Neural cell (in vitro differentiated cells): Measurements from ENCODE around the gene TJP1. TPM values are rescaled to one million over a fixed set of nuclear protein-coding genes. Genes with fewer than 3 reads are reported as not detected.

Experiments used
- H2AFZ ChIP-seq: fragments of 200-600, 300-800 bp; sonication (generic), shearing (Covaris generic); 2 replicates; pipeline ENCODE4 v1.6.0; 2014; ENCODE audit warnings: low read depth, mild to moderate bottlenecking, antibody characterized with exemption, low read length, moderate library complexity
- H3F3A ChIP-seq: fragments of 200-600 bp; shearing (Covaris generic); 2 replicates; pipeline ENCODE4 v1.6.1; 2016; ENCODE audit warnings: mild to moderate bottlenecking, moderate library complexity, mixed read lengths, antibody characterized with exemption, low read length; ENCODE audit not compliant: insufficient read depth, poor library complexity, severe bottlenecking
- H3K27ac ChIP-seq: fragments of 200-600, 300-800 bp; sonication (generic), shearing (Covaris generic); 2 replicates; pipeline ENCODE4 v1.5.1; 2014; ENCODE audit warnings: mild to moderate bottlenecking, low read length, moderate library complexity
- H3K27me3 ChIP-seq: fragments of 300-800, 200-600 bp; sonication (generic), shearing (Covaris generic); 2 replicates; pipeline ENCODE4 v1.6.0; 2014; ENCODE audit warnings: mild to moderate bottlenecking, low read depth, low read length, moderate library complexity; ENCODE audit not compliant: insufficient read depth
- H3K36me3 ChIP-seq: fragments of 300-800, 200-600 bp; sonication (generic), shearing (Covaris generic); 2 replicates; pipeline ENCODE4 v1.5.1; 2014; ENCODE audit warnings: mild to moderate bottlenecking, antibody characterized with exemption, low read length, moderate library complexity; ENCODE audit not compliant: insufficient read depth
- H3K4me2 ChIP-seq: fragments of 300-800, 200-600 bp; sonication (generic), shearing (Covaris generic); 2 replicates; pipeline ENCODE4 v1.6.0; 2014; ENCODE audit warnings: mild to moderate bottlenecking, low read length
- H3K4me3 ChIP-seq: fragments of 300-800, 200-600 bp; sonication (generic), shearing (Covaris generic); 2 replicates; pipeline ENCODE4 v1.5.1; 2014; ENCODE audit warnings: mild to moderate bottlenecking, low read length, moderate library complexity
- H3K79me2 ChIP-seq: fragments of 200-600 bp; shearing (Covaris generic); replicated peaks from 2 replicates; pipeline ENCODE4 v1.6.0; 2014; ENCODE audit warnings: mild to moderate bottlenecking, low read length, moderate library complexity; ENCODE audit not compliant: insufficient read depth
- H3K9ac ChIP-seq: fragments of 300-800, 200-600 bp; sonication (generic), shearing (Covaris generic); 2 replicates; pipeline ENCODE4 v1.6.1; 2016; ENCODE audit warnings: mild to moderate bottlenecking, low read length, mixed read lengths
- H3K9me2 ChIP-seq: fragments of 200-600 bp; shearing (Covaris generic); 2 replicates; pipeline ENCODE4 v1.6.1; 2016; ENCODE audit warnings: mild to moderate bottlenecking, low read length, mixed read lengths; ENCODE audit not compliant: insufficient read depth
- H3K9me3 ChIP-seq: fragments of 200-600, 300-800 bp; sonication (generic), shearing (Covaris generic); 2 replicates; pipeline ENCODE4 v1.6.1; 2016; ENCODE audit warnings: mild to moderate bottlenecking, mixed run types, low read length, moderate library complexity, mixed read lengths
- H4K20me1 ChIP-seq: fragments of 200-600 bp; shearing (Covaris generic); 2 replicates; pipeline ENCODE4 v1.6.1; 2016; ENCODE audit warnings: mild to moderate bottlenecking, mixed run types; ENCODE audit not compliant: insufficient read depth
- EP300 ChIP-seq: fragments of 450-650 bp; conservative IDR thresholded peaks from 2 replicates; pipeline ENCODE4 v1.6.1; 2014; ENCODE audit warnings: antibody characterized with exemption, mild to moderate bottlenecking, moderate library complexity; ENCODE audit not compliant: poor library complexity, severe bottlenecking
- EZH2 ChIP-seq: fragments of 200-600, 300-800 bp; shearing (Covaris generic), sonication (generic); IDR thresholded peaks from 2 replicates; pipeline ENCODE4 v1.6.1; 2014; ENCODE audit warnings: antibody characterized with exemption, low read length, borderline replicate concordance, mild to moderate bottlenecking; ENCODE audit not compliant: insufficient read depth, poor library complexity, severe bottlenecking
- MXI1 ChIP-seq: fragments of 450-650 bp; conservative IDR thresholded peaks from 2 replicates; pipeline ENCODE4 v1.6.1; 2014; ENCODE audit warnings: antibody characterized with exemption, mild to moderate bottlenecking; ENCODE audit not compliant: poor library complexity, severe bottlenecking
- POLR2AphosphoS5 ChIP-seq: IDR thresholded peaks from 2 replicates; pipeline ENCODE4 v1.6.1; 2012
- RAD21 ChIP-seq: fragments of 450-650 bp; conservative IDR thresholded peaks from 2 replicates; pipeline ENCODE4 v1.6.1; 2014; ENCODE audit warnings: antibody characterized with exemption, mild to moderate bottlenecking, moderate library complexity
- REST ChIP-seq: IDR thresholded peaks from 2 replicates; pipeline ENCODE4 v1.6.1; 2012; ENCODE audit warnings: borderline replicate concordance
- SMC3 ChIP-seq: fragments of 450-650 bp; conservative IDR thresholded peaks from 2 replicates; pipeline ENCODE4 v1.6.1; 2014; ENCODE audit warnings: antibody characterized with exemption, mild to moderate bottlenecking, moderate library complexity; ENCODE audit not compliant: poor library complexity
- TAF1 ChIP-seq: IDR thresholded peaks from 2 replicates; pipeline ENCODE4 v1.6.1; 2012; ENCODE audit warnings: low read depth
- polyA plus RNA-seq: library from polyadenylated mRNA; depleted of rRNA; stranded (reverse); fragments of >200 nt; gene quantifications from 2 replicates; pipeline ENCODE4 v1.2.3, GENCODE V29; 2014
- TF ChIP-seq, protein P1 (sequence below): fragments of 450-650 bp; IDR thresholded peaks from 2 replicates; pipeline ENCODE4 v1.5.1; 2014; ENCODE audit warnings: antibody characterized with exemption, mild to moderate bottlenecking, moderate library complexity; ENCODE audit not compliant: poor library complexity, severe bottlenecking

TJP1 gene
- polyA plus RNA-seq, 1 donor from 2014 or later, result 6.2 TPM

DNA sequence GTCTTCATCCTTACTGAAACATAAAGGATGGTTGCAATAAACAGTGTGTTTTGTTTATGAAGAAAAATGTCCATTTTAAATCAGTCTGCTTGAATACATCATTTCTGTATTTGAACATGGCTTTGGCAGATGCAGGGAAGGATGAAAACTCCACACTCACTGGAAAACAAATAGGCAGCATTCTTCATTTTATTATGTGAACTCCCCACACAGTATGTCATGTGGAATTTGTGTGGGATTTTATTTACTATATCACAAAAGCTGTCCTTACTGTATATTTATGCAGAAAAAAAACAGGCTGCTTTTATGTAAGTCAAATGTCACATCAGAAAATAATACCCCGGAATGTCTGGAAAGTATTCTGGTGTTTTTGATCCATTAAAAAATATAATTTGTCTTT lies 44.1 kb upstream of the TJP1 start:
- Histone ChIP-seq H3K27me3 (no peaks in the 10 kb centered on the region), H3K27ac (no peak overlapping the region), H2AFZ (no peak overlapping the region), H3K9ac (no peak overlapping the region), H3K9me3 (no peaks in the 10 kb centered on the region), H3K4me2 (no peak overlapping the region), H3K4me3 (no peak overlapping the region), H3K36me3 (no peaks in the 10 kb centered on the region), H3F3A (no peaks in the 10 kb centered on the region), H4K20me1 (no peaks in the 10 kb centered on the region), H3K9me2 (no peaks in the 10 kb centered on the region), H3K79me2 (no peaks in the 10 kb centered on the region)
- TF ChIP-seq MXI1, result no peak
- no peak for TF ChIP-seq POLR2AphosphoS5
- no peak for TF ChIP-seq EP300
- TF ChIP-seq RAD21, result no peak
- TF ChIP-seq SMC3, result no peak
- TF ChIP-seq, protein P1, sequence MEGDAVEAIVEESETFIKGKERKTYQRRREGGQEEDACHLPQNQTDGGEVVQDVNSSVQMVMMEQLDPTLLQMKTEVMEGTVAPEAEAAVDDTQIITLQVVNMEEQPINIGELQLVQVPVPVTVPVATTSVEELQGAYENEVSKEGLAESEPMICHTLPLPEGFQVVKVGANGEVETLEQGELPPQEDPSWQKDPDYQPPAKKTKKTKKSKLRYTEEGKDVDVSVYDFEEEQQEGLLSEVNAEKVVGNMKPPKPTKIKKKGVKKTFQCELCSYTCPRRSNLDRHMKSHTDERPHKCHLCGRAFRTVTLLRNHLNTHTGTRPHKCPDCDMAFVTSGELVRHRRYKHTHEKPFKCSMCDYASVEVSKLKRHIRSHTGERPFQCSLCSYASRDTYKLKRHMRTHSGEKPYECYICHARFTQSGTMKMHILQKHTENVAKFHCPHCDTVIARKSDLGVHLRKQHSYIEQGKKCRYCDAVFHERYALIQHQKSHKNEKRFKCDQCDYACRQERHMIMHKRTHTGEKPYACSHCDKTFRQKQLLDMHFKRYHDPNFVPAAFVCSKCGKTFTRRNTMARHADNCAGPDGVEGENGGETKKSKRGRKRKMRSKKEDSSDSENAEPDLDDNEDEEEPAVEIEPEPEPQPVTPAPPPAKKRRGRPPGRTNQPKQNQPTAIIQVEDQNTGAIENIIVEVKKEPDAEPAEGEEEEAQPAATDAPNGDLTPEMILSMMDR, result no peak
- TF ChIP-seq TAF1, result no peak
- no peak for TF ChIP-seq EZH2
- TF ChIP-seq REST, result no peak

GRCh38 chr15:29864501-29864900 lies 42.2 kb upstream of the TJP1 start:
- Histone ChIP-seq H3K9ac (no peak overlapping the region), H3K4me3 (no peak overlapping the region), H3K36me3 (no peaks in the 10 kb centered on the region), H3K4me2 (no peak overlapping the region), H3F3A (no peaks in the 10 kb centered on the region), H3K9me3 (no peaks in the 10 kb centered on the region), H3K27ac (no peak overlapping the region), H4K20me1 (no peaks in the 10 kb centered on the region), H3K9me2 (no peaks in the 10 kb centered on the region), H2AFZ (no peak overlapping the region), H3K27me3 (no peaks in the 10 kb centered on the region), H3K79me2 (no peaks in the 10 kb centered on the region)
- TF ChIP-seq POLR2AphosphoS5 (no peak), RAD21 (no peak), MXI1 (no peak), EZH2 (no peak), REST (no peak), TAF1 (no peak), SMC3 (no peak)
